HG03575 (cell line): ENCODE data around the gene CKMT1A.
"Not testable (repeated sequence)": the region's sequence is repeated elsewhere in the genome, so short reads cannot be mapped to it uniquely, and the experiment has no call there.

Experiments
- ATAC-seq: cut with Tn5 transposase; IDR thresholded peaks from one replicate; pipeline ENCODE4 v1.9.1; 2021; ENCODE audit not compliant: unreplicated experiment, insufficient number of reproducible peaks, low FRiP score; ENCODE audit errors: extremely low read depth

Gene CKMT1A

GRCh38 chr15:43693148-43694022, at the start of gene CKMT1A:
Gene CKMT1A, plus strand, starts transcription at chr15:43693859. Its CDS starts 192 bp downstream, at chr15:43694051.
- not testable (repeated sequence) for ATAC-seq

DNA sequence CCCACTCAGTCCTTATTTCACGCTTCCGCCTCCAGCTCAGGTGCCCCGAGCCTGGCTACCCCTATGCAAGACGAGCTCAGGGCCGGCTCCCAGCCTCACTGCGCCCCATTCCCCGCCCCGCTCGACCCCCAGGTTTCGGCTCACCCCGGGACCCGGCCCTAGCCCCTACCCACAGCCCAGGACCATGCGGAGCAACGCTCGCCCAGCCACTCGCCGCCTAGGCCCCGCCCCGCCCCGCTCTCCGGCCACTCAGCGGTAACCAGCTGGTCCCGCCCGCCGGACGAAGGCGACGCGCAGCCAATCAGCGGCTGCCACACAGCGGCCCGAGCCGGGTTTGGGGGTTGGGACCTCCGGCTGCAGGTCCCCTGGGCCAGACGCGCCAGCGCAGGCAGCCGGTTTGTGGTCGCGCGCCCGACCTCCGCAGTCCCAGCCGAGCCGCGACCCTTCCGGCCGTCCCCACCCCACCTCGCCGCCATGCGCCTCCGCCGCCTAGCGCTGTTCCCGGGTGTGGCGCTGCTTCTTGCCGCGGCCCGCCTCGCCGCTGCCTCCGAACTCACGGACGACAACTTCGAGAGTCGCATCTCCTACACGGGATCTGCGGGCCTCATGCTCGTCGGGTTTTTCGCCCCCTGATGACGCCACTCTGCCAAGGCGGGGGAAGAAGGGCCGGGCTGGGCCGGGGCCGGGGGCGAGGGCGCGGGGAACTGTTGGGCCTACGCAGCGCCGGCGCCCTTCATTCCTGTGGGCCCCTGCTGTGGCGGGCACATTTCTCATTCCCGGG, 44.8 kb upstream of the CKMT1A start, which contains the start of gene CATSPER2:
Gene CATSPER2, minus strand, starts transcription at position 196 of the 781 bp plus-strand sequence. CDS start 783 bp downstream, outside the sequence.
- ATAC-seq: no peak

DNA sequence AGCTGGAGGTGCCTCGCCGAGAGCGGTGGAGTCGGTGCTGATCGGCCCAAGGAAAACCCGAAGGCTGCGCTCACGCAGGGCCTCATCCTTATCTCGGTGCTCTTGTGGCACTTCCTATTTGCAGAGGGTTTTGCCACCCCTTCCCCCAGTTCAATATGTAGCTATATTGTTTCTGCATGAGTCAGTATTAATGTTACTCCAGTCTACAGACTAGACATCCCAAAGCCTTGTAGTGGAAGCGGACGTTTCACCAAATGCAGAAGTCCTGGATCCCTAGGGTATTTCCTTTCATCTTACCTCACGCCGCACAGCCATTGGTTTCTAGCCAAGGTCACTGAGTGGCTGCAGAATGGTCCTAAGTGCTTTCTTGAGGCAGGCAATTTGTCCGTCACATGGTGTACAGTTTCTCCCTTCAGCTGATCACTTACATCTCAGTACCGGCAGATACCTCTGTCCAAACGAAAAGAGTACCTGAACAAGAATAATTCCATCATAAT, 44.2 kb upstream of the CKMT1A start:
- not testable (repeated sequence) for ATAC-seq

DNA sequence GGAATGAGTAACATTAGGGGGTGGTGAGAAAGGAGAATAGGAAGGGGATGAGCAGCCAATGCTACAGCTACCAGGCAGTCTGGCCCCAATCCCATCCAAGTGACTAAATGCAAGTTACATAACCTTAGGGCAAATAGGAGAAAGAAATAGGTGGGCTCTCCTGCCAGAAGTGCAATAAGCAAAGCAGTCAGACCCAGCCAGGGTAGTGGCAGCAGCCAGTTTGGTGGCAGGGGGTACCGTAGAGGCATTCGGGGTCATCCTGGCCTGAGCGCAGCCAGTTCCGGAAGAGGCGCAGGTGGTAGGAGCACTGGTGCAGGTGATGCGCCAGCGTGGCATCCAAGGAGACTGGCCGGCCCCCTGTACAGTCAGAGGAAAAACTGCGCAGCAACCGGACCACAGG, 33.9 kb upstream of the CKMT1A start:
- not testable (repeated sequence) for ATAC-seq

DNA sequence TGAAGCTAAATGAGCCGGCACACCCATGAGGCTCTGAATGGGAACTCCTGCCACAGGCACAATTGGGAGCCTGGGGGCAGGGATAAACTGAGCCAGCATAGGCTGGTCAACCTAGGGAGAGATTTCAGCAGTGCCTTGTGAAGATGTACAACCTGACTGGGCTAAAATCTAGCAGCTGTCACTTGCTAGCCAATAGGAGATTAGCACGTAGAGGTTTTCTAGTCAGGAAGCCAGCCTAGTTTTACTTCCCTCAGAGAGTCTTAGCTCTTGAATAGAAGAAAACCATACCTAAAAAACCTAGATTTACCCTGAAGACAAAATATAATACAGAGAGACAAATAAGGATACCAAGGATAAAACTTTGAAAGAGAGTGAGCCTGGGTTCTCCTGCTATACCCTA, 31.4 kb upstream of the CKMT1A start:
- not testable (repeated sequence) for ATAC-seq

GRCh38 chr15:43663333-43663732, 30.3 kb upstream of the CKMT1A start:
- ATAC-seq: not testable (repeated sequence)

- ATAC-seq: not testable (repeated sequence)
Observed at GRCh38 chr15:43666177-43666576, 27.5 kb upstream of the CKMT1A start.

DNA sequence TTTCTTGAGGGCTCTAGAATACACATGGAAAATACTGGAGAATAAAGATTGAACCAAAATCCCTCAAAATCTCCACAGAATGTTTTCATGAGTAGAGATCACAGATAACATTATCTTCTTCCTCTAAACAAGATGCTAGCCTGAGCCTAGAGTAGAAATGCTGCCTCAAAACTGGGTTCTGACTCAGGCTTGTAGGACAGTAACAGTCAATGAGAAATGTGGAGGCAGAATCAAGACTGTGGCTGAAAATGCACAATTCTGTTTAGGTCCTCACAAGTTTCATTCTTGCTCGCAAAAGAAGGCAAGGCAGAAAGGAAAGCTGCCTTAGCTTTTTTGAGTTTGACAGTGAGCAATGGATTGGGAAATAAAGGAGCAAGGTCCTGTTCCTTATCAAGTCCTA, 19.5 kb upstream of the CKMT1A start:
- ATAC-seq: not testable (repeated sequence)

DNA sequence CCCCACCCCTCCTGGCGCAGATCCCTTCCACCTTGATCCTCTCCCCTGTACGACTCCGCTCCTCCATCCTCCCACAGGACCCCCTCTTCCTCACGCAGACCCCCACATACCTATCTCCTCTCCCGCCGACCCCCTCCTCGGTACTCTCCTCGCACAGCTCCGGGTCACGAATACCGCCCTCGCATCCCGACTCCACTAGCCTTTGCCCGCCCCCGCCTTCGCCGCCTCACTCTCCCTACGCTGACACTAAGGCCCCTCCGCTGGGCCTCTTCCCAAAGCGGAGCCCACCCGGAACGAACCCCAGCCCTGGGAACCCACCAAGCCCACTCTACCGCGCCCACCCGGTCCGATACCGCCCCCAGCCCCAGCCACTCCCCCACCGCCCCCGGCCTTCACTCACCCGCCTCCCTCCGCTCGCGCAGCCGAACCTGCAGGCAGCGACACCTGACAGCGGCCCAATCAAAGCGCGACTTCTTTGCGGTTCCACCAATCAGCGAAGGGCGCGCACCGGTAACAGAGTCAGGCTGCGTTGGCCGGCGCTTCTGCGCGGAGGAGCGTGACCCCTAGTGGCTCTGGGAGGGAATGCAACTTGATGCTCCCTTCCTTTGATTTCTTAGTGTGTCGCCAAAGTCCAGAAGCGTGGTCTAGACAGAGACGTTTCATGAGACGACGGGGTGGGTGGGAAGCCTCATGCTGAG, 3.9 kb upstream of the CKMT1A start:
- ATAC-seq: peak; percentile 61

DNA sequence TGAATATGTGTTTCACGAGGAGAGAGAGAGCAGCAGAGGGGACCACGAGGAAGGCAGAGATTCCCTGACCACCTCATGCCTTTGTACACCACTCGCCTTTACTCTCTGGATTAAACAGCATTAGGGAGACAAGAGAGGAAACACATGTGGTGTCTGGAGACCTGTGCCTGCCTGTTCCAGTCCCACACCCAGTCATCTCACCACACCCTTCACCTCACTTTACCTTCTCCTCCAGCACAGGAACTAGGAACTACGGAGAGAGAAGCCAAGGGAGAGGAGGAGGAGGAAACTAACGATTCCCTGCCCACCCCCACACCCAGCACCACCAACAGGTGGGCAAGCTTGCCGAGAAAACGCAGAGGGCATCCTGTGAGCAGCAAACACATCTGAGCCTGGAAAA, 980 bp upstream of the CKMT1A start:
- not testable (repeated sequence) for ATAC-seq

DNA sequence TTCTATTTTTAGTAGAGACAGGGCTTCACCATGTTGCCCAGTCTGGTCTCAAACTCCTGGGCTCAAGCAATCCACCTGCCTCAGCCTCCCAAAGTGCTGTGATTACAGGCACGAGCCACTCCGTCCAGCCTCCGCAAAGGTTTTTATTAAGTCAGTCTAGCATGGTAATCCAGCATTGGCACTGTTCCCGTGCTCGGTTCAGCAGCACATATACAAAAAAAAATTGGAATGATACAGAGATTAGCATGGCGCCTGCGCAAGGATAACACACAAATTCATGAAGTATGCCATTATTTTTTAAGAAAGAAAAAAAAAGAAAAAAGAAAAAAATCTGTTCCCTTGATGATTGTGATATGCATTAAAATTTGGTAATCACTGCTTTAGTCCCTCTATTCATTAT, 8.5 kb downstream of the CKMT1A start:
- ATAC-seq: no peak

DNA sequence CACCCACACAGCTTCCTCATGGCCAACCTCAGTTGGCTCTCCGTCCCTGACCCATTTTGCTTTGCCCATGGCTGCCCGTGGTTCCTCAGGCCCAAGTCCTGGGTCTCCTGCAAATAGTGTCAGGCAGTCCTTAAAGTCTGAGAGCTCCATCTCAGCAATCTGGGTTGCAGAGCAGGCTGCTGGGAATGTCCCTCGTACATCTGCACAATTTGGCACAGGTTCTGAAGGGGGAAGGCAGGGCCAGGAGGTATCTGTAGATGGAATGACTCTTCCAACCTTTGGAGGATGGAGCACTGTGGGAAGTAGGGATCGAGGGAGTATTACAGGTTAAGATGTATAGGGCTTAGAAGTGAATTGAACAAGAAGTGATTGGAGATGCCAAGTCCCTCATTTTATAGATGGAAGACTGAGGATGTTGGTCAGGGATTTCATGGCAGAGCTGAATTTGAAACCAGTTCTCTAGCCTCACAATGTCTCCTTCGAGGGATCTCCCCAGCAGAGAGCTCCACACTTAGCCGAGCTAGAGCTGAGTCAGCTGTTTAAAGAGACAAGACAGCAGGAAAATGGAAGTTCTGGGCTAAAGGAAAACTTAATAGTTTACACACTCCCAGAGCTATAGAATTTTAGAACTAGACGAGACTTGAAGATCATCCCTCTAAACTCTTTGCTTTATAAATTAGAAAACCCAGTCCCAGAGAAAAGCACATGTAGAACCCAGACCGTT, 9.2 kb downstream of the CKMT1A start:
- no peak for ATAC-seq

- ATAC-seq: not testable (repeated sequence)
Observed at GRCh38 chr15:43710431-43711131, 16.9 kb downstream of the CKMT1A start.

- no peak for ATAC-seq
Observed at GRCh38 chr15:43723151-43723550, 29.5 kb downstream of the CKMT1A start.

DNA sequence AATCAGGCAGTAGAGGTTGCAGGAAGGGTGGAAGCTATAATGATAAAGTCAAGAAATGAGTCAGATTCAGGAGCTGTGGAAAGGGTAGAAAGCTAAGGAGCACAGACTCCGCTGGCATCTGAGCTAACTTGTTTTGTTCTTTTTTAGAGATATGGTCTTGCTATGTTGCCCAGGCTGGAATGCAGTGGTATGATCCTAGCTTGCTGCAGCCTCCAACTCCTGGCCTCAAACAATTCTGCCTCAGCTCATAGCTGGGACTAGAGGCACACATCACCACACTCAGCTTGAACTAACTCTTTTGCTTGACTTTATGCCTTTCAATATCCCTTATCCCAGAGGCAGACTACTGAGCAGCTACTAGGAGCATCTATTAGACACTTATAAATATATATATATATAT, 32.6 kb downstream of the CKMT1A start:
- not testable (repeated sequence) for ATAC-seq

- ATAC-seq: not testable (repeated sequence)
Observed at GRCh38 chr15:43728053-43728725, 34.5 kb downstream of the CKMT1A start.

DNA sequence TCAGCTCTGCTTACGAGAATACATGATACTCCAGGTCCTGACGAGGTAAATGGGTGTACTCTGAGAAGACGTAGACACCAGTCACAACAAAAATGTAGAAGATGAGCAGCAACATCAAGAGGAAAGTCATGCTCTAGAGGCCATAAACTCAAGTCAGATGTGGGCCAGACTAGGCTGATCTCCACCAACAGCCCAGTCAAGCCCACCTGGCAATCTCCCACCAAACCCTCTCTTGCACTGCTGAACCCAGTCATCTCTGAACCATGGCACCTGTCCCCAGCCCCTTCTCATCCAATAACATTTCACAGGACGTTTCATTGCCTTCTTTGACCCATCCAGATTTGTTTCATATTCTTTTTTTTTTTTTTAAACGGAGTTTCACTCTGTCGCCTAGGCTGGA, 41.8 kb downstream of the CKMT1A start:
- ATAC-seq: no peak
